ENCODE measurements around the gene WLS.

WLS gene

DNA sequence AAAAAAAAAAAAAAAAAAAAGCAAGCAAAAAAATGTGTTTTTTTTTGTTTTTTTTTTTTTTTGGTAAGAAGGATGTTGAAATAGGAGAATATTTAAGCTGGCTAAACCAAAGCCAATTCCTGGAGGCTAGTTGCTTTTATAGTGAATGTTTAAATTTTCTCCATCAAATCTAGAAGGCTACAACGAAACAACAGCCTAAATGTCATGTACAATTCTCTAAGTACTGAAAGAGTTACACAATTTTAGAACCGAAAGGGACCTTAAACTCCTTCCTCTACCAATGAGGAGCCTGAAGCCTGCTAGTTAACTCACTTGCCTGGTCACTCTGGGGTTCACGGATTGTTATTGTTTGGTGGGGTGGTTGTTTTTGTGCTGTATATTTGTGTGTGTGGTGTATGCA lies 3.5 kb downstream of the WLS start:
- no peak for FAIRE-seq
- no peak for DNase-seq (ENCODE audit: low spot score)

DNA sequence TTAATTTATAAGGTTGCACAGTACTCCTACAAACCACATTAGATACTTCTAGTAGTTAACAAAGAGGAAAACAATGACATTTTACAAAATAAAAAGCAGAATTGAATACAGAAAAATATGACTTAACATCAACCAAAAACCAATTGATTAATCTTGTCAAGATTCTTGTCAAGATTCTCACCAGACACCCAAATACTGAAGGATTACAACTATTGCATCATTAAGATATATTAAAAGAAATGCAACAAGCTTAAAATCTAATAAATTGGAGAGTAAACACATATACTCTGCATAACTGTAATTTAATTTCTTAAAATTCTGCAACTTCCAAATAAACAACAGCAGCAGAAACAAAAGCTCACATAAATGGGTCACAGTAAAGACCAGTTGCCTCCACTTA lies 4.7 kb downstream of the WLS start:
- FAIRE-seq (no peak), DNase-seq (ENCODE audit: low spot score) (no peak)

DNA sequence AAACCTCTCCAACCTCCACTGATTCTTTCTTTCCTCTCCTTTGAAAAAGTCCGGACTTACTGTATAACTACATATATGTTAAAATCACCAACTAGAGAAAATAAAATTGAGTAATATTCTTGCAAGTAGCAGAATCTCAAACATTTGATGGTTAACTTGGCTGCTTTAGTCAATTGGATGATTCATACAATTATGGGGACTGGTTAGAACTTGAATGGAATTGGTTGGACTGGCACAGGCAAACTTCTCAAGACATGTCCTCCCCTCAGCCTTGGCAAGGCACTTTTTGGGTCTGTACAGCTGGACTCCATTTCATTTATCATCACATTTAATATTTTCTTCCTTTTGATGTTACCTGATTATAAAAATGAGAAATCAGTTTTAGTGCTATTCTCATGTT lies 6.5 kb downstream of the WLS start:
- no peak for FAIRE-seq
- DNase-seq (ENCODE audit: low spot score), result no peak

DNA sequence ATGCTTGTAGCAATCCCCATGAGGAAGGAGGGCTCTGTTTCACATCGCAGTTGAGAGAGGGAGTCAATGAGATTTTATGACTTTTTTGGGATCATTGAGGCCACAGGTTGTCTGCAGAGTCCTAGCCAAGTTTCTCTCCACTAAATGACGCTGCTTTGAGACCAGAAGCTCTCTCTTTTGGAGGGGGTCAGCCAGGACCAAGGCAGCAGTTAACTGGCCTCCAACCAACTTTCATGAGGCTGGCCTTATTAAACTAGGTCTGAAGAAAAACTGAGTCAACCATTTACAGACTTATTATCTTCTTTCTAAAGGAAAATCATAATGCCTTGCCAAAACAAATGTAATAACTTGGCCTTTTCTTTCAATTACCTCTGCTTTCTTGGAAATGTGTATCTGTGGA lies 8.6 kb downstream of the WLS start:
- DNase-seq (ENCODE audit: low spot score) (no peak), FAIRE-seq (no peak)

DNA sequence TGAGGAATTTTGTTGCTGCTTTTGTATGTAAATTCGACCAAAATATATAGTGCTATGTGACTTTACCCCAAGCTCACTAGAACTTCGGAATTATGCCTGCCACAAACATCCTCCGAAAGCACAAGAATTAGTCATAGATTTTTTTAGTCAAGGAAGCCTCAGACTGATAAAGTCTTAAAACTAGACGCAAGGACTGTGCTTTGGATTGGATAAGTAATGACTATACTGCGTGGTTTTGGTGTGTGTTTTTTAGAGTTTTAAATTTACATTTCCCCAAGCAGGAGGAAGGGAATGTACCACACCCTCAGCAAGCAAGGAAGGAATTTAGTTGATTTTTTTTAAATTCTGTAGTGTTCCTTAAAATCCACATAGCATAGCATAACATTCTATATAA lies 10.3 kb downstream of the WLS start:
- DNase-seq (ENCODE audit: low spot score), result no peak
- no peak for FAIRE-seq

DNA sequence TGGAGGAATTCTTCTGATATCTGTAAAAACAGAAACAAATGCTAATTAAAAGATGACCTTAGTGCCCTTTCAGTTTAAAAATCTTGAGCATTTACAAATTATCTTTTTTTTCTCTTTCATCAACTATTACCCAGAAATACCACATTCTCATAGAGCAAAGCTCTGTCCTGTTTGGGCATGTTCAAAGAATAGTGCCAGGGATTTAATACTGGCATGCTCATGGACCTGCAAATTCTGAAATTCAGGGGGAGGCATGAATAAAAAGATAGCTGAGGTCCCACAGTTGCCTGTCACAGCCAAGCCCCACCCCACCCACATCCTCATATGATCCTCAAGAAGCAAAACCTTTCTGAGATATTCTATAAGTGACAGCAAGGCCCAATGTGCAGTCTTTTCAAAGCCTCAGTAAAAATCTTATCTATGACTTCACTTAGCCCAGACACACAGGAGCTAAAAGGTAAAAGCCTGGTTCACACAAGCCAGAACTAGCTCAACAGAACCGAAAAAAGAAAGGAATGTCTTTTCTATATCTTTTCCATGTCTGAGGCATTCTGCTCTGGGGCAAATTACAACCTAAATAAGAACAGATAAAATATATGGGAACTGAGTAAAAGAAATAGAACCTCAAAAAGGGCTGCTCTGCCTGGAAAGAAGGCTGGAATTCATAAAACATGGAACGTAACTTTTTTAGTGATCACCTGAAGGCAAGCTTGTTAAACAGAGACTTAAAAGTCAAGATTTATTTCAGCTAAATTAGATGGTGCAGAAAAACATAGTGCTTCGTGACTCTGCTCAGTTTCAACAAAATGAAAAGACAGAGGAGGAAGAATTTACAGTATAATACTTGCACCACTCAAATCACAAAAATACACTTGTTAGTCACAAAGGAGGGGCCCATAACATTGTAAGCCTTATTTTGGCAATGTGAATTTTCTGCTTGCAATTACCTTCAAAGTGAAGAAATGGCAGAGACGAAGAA lies 11.0 kb downstream of the WLS start:
- DNase-seq (ENCODE audit: low spot score) (no peak), FAIRE-seq (no peak)

DNA sequence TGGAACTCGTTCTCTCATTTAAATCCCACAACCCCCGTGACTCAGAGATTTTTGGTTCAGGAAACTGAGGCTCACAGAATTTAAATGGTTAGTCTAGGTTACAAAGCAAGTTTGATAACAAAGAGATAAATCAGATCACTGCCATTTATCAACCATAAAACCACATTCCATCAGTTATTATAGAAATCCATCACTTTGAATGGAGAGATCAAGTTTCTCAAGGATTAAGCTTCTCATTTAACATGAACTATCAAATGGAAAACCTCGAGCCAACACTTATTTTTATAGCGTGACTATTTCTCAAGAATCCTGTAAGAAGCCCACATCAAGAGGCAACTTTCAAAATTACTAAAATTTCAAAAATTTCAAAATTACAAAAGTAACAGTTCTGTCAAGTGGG lies 11.9 kb downstream of the WLS start:
- no peak for FAIRE-seq

DNA sequence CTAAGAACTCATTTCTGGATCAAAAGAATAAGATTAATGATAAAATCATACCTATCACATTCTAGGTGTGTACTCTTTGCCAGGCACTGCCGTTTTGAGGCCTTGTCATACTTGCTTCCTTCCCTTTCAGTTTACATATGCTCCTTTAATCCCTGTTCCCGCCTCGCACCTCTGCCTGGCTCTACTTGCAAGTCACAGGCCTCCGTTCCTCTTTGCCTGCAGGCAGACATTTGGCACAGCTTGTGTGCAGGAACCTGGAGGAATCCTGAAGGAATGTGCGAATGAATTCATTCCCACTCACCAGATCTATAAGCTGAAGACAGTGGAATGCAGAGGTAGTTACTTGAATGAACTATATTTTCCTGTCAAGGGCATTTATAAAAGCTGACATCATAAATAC lies 13.8 kb downstream of the WLS start:
- FAIRE-seq, result no peak

More for the DNA sequence above, 11.9 kb downstream of the WLS start:
- no peak for DNase-seq (ENCODE audit: low spot score)

DNA sequence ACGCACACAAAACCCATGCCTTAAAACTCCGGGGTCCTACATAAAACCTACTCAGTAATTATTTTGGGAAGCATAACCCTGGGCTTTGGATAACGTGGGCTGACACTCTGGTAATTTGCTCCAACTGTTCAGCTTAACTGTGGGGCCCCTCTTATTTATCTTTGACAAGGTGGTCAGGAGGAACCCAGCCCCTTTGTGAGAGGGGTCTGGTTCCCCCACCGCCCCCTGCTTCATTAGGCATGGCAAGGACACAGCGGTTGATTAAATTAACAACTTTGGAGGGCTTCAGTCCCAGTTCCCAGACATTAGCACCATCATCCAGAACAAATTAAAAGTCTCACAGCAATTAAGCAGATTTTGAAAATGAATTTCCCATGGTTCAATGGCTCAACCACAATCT lies 14.7 kb downstream of the WLS start:
- DNase-seq (ENCODE audit: low spot score) (no peak), FAIRE-seq (no peak)

More for the DNA sequence above, 13.8 kb downstream of the WLS start:
- DNase-seq (ENCODE audit: low spot score), result no peak

DNA sequence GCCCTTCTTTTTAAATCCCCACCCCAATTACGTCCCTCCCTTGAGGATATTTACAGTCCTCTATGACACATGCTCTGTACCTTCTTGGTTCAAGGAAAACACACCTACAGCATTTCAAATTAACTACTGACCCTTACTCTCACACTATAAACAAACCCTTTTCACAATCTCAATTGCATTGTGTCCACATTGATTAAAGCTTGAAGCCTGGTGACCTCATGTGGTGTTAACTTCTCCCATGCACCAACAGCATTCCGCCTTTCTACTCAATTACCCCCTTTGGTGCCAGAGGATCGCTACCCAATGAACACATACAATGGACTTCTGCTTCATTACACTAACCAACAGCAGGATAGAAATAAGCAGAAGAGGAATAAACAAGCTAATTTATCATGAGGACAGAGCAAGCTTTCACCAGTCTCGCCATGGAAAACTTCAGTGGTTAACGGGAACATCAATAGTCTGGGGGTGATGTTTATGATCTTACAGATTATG lies 15.2 kb downstream of the WLS start:
- no peak for FAIRE-seq
- no peak for DNase-seq (ENCODE audit: low spot score)

DNA sequence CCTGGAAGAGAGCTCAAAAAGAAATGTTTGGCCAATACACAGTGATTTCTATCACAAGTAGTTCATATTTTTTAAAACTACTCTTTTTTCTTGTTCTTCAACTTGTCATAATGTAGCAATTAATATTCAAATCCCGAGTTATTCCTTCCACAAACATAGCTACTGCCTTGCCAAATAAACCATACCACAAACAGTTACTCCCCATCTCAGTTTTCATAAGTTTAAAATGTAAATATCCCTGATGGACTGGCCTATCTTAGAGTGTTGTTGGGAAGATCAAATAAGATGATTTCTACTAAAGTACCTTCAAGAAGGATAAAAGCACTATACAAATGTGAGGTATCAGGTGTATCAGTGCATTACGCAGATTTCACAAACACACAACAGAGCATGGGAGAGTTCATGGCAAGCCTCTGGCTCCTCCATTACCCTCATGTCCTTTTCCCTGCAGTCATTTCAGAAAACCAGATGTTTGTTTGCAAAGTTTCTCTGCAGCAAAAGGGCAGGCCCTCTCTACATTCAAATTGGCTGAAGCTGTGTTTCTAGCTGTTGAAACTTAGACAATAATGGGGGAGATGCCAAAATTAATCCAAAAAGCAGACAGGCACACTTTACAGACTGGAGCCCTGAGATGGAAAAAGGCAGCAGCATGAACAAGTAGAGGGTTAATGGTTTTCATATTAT lies 16.1 kb downstream of the WLS start:
- no peak for FAIRE-seq
- DNase-seq (ENCODE audit: low spot score), result no peak

DNA sequence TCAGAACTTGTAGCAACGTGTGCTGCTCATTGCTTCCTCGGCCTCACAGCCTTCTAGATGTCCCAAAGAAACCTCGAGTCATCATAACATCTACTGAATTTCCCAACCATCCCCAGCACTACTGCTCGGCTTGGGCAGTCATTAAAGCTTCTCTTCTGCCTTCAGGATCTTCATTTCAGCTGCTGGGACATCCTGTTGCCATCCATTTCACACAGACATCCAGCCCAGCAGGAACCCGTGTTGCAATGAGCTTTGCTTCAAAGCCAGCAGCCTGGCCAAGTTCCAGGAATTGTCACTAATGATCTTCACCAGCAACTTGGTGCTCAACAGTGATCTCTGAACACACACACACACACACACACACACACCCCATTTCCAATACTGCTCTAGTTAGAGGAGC lies 18.5 kb downstream of the WLS start:
- FAIRE-seq (no peak), DNase-seq (ENCODE audit: low spot score) (no peak)

DNA sequence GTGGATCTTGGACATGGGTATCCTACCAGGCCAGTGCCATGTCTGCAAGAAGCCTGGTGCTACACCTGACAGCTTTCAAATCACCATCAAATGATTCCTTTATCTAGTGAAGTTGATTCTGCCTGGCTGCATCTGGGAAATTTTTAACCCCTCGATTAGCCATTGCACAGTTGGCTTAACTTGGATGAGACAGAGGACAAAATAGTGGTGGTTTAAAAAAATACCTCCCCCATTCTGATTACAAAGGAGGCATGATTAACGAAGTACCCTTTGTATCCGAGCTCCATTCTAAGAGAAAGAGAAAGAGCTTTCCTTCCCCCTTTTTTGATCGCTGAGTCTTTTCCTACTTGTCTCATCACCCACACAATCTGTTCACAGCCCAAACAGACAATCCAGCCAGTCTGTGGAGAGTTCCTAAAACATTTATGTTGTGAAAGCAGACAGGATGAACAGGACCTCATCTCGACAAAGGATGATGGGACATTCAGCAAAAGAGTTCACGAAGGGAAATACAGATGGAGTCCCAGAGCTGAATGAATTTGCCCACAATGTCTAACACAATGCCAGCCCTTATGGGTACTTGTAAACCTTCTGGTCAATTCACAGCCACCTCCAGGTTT lies 20.5 kb downstream of the WLS start:
- DNase-seq (ENCODE audit: low spot score) (no peak), FAIRE-seq (peak; percentile 18)

DNA sequence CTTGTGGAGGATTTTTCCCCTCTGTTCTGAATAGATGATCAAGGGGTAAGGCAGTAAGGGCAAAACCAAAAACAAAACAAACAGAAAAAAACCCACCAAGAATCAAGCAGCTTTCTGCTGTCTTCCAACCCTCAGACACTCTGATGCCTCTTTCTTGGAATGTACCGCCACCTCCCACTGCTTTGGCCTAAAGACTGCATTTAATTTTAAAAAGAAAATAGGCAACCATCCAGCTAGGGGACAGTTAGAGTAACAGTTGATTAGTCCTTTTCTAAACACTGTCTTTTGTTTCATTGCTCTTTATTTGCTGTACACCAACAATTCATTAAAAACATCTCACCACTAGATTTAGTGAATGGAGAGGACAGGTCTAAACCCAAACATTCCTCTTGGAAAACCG lies 21.5 kb downstream of the WLS start:
- no peak for FAIRE-seq
- no peak for DNase-seq (ENCODE audit: low spot score)

DNA sequence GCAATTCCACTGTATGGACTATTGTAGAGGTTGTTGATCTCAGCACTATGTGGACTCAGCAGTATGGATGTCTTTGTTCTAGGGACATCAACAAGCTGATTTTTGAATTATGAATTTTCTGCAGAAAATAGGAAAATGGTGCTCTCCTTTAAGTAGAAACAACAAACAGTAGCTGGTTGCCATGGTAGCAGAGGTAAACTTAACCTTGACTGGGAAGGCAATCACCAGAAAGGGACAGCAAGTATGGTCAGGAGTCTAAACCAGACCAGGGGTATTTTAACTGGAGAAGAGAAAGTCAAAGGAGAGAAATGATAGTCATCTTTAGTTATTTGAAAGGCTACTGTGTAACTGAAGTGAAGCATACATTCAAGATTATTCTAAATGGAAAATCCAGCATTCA lies 22.3 kb downstream of the WLS start:
- no peak for FAIRE-seq
- DNase-seq (ENCODE audit: low spot score), result no peak

DNA sequence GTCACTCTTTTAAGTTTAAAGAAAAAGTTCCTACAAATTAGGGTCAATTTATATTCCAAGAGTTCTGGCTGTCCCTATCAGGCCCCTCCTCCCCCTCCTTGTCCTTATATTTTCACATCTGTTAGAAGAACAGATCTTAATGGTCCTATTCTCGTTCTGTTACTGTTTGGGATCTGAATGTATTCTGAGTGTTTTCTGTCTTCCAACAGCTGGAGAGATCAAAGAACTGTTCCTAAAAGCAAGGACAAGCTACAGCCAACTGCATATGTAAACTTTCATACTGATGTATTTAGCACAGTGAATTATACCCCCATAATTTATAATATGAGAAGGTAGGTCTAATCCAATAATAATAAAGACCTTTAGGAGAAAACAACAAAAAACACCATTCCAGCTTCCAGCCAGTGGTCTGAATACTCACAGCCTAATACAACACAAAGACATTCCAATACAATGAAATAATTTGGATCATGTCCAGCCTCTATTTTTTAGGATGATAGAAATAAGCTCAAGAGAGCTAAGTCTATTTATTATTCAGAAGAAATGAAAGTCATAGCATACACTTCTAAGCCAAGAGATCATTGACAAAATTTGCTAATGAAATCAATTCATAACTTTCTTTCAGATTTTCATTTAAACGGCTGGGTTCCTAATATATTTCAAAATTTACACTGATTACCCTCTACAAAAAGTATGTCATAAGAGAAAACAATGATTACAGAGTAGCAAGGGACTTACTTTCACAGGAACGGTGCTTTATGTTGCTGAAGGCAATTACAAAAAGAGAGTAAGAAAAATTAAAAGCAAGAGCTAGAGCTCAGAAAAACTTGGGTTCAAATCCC lies 25.3 kb downstream of the WLS start:
- no peak for FAIRE-seq
- no peak for DNase-seq (ENCODE audit: low spot score)

DNA sequence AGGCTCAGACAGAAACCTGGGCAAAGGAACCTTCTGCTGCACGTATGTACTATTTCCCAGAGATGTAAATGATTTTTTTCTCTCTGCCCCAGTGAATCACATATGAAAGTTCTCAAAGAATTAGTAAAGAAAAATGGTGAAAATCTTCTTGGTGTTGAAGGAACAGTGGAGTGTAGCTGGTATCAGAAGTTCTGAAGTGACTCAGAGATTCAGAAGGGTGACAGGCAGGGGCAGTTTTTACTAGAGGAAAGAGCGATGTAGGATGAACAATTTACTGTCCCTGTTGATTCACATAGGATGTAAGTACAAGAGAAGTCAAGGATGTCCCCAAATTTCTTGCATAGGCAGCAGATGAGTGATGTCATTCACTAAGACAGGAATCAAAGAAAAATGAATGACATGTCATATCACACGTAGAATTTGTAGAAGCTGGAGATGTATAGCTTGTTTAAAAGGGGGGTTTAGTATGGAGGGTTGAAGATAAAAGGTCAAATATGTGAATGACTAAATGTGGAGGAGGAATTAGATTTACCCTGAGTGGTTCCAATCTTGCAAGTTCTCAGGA lies 26.4 kb downstream of the WLS start:
- FAIRE-seq (no peak), DNase-seq (ENCODE audit: low spot score) (no peak)

DNA sequence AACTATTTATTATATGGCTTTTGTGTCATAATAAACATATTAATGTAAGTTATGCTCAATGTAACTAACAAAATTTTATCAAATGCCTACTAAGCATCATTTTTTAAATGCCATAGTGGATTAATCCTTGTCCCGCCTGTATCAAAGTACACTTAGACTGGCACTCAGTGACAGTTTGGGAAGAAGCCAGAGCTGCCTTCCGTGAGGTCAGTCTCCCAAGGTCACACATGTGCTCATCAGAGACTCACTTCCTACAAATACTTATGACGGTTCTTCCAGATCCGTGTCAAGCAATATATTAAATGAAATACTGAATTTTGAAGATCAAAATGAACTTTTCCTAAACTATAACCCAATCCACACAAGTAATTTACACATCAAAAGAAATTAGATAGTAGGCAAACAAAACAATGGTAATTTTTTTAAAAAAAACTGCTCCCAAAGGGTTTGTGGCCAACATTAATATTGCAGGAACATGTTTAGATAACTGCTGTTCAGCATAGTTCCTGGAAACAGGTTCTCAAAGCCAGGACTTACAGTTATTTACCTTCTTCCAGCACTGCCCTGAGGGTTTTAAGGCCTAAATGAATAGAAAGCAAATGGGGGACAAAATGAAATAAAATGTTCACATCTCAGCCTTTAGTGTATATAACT lies 27.2 kb downstream of the WLS start:
- DNase-seq (ENCODE audit: low spot score) (no peak), FAIRE-seq (no peak)

DNA sequence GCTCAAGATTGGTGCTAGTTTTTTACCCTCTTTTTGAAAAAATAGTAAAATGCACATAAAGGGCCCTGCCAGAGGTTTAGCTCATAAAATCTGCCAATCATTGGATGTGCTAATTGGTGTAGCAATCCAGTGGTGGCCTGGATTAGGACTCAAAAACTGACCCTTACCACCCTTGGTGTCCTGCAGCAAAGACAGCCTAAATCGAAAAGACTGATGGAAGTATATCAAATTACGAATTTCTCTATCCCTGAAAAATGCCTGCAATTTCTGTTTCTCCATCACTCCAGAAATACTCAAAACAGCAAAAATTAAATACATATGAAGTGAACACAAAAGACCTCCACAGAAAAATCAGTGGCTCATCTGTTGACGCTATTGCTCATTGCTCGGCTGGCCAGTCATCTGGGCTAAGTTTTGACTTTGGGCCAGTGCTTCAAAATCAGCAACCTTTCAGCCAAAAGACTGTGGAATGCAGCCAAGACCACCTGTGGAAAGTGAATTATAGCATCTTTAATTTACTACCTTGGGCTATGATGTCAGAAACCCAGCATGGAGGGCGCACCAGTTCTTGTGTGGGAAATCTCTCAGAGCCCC lies 30.0 kb downstream of the WLS start:
- DNase-seq (ENCODE audit: low spot score) (no peak), FAIRE-seq (no peak)

All from RCC 7860 (cell line).